ENCODE results near the gene CFTR. TPM values are rescaled to one million over a fixed set of nuclear protein-coding genes. Genes with fewer than 3 reads are reported as not detected.
"Not testable (repeated sequence)": the region's sequence is repeated elsewhere in the genome, so short reads cannot be mapped to it uniquely, and the experiment has no call there.

The CFTR gene
- total and polyA plus RNA-seq, 2 donors, result 0.28 to 0.34 TPM

- Histone ChIP-seq H3K27ac (ENCODE audit: low read depth in 1 of 2, low read length in 1 of 2) (no peak overlapping the region), H3K4me3 (ENCODE audit: low read length in 2 of 2) (no peak overlapping the region), H3K27me3 (ENCODE audit: control insufficient read depth in 2 of 2, insufficient read depth in 1 of 2, low read length in 1 of 2) (no peaks in the 10 kb centered on the region), H3K4me1 (ENCODE audit: control insufficient read depth in 2 of 2, insufficient read depth in 2 of 2, low read length in 2 of 2) (no peaks in the 10 kb centered on the region), H3K9me3 (ENCODE audit: control insufficient read depth in 2 of 2, insufficient read depth in 1 of 2, low read length in 1 of 2) (no peaks in the 10 kb centered on the region), H3K36me3 (ENCODE audit: control insufficient read depth in 2 of 2, insufficient read depth in 2 of 2, low read length in 1 of 2) (no peaks in the 10 kb centered on the region)
- no peak for DNase-seq (ENCODE audit: low read depth in 6 of 9, low spot score in 9 of 9)
- WGBS, result 96% methylated on average over 2 of the region's 2 CpGs
Measured at GRCh38 chr7:117489430-117489829, 9.6 kb downstream of the CFTR start.

GRCh38 chr7:117489911-117490310, 10.1 kb downstream of the CFTR start:
- Histone ChIP-seq H3K27me3 (ENCODE audit: control insufficient read depth in 2 of 2, insufficient read depth in 1 of 2, low read length in 1 of 2) (no peaks in the 10 kb centered on the region), H3K36me3 (ENCODE audit: control insufficient read depth in 2 of 2, insufficient read depth in 2 of 2, low read length in 1 of 2) (no peaks in the 10 kb centered on the region), H3K27ac (ENCODE audit: low read depth in 1 of 2, low read length in 1 of 2) (no peak overlapping the region), H3K4me1 (ENCODE audit: control insufficient read depth in 2 of 2, insufficient read depth in 2 of 2, low read length in 2 of 2) (no peaks in the 10 kb centered on the region), H3K4me3 (ENCODE audit: low read length in 2 of 2) (no peak overlapping the region), H3K9me3 (ENCODE audit: control insufficient read depth in 2 of 2, insufficient read depth in 1 of 2, low read length in 1 of 2) (no peaks in the 10 kb centered on the region)
- 95% methylated on average over 1 of the region's 1 CpG for WGBS
- DNase-seq (ENCODE audit: low read depth in 6 of 9, low spot score in 9 of 9), result no peak

- Histone ChIP-seq H3K36me3 (ENCODE audit: control insufficient read depth in 2 of 2, insufficient read depth in 2 of 2, low read length in 1 of 2) (no peaks in the 10 kb centered on the region), H3K27ac (ENCODE audit: low read depth in 1 of 2, low read length in 1 of 2) (no peak overlapping the region), H3K27me3 (ENCODE audit: control insufficient read depth in 2 of 2, insufficient read depth in 1 of 2, low read length in 1 of 2) (no peaks in the 10 kb centered on the region), H3K9me3 (ENCODE audit: control insufficient read depth in 2 of 2, insufficient read depth in 1 of 2, low read length in 1 of 2) (no peaks in the 10 kb centered on the region), H3K4me1 (ENCODE audit: control insufficient read depth in 2 of 2, insufficient read depth in 2 of 2, low read length in 2 of 2) (no peaks in the 10 kb centered on the region), H3K4me3 (ENCODE audit: low read length in 2 of 2) (no peak overlapping the region)
- WGBS, result 6% methylated on average over 2 of the region's 2 CpGs
- no peak for DNase-seq (ENCODE audit: low read depth in 6 of 9, low spot score in 9 of 9)
Measured at GRCh38 chr7:117492649-117493048, 12.8 kb downstream of the CFTR start.

GRCh38 chr7:117493460-117493859, 13.6 kb downstream of the CFTR start:
- Histone ChIP-seq H3K4me3 (ENCODE audit: low read length in 2 of 2) (no peak overlapping the region), H3K4me1 (ENCODE audit: control insufficient read depth in 2 of 2, insufficient read depth in 2 of 2, low read length in 2 of 2) (no peaks in the 10 kb centered on the region), H3K36me3 (ENCODE audit: control insufficient read depth in 2 of 2, insufficient read depth in 2 of 2, low read length in 1 of 2) (no peaks in the 10 kb centered on the region), H3K27ac (ENCODE audit: low read depth in 1 of 2, low read length in 1 of 2) (no peak overlapping the region), H3K27me3 (ENCODE audit: control insufficient read depth in 2 of 2, insufficient read depth in 1 of 2, low read length in 1 of 2) (no peaks in the 10 kb centered on the region), H3K9me3 (ENCODE audit: control insufficient read depth in 2 of 2, insufficient read depth in 1 of 2, low read length in 1 of 2) (no peaks in the 10 kb centered on the region)
- 94% methylated on average over 2 of the region's 2 CpGs for WGBS
- no peak for DNase-seq (ENCODE audit: low read depth in 6 of 9, low spot score in 9 of 9)

GRCh38 chr7:117495308-117495707, 15.5 kb downstream of the CFTR start:
- Histone ChIP-seq H3K27ac (ENCODE audit: low read depth in 1 of 2, low read length in 1 of 2) (no peak overlapping the region), H3K9me3 (ENCODE audit: control insufficient read depth in 2 of 2, insufficient read depth in 1 of 2, low read length in 1 of 2) (no peaks in the 10 kb centered on the region)

GRCh38 chr7:117502331-117502730, 22.5 kb downstream of the CFTR start:
- WGBS, result 81% methylated on average over 3 of the region's 3 CpGs
- no peak overlapping the region for H3K27ac ChIP-seq (ENCODE audit: low read depth in 1 of 2, low read length in 1 of 2)
- H3K4me1 ChIP-seq (ENCODE audit: control insufficient read depth in 2 of 2, insufficient read depth in 2 of 2, low read length in 2 of 2), result no peaks in the 10 kb centered on the region
- H3K9me3 ChIP-seq (ENCODE audit: control insufficient read depth in 2 of 2, insufficient read depth in 1 of 2, low read length in 1 of 2), result no peaks in the 10 kb centered on the region
- no peaks in the 10 kb centered on the region for H3K36me3 ChIP-seq (ENCODE audit: control insufficient read depth in 2 of 2, insufficient read depth in 2 of 2, low read length in 1 of 2)
- DNase-seq (ENCODE audit: low read depth in 6 of 9, low spot score in 9 of 9), result no peak
- no peaks in the 10 kb centered on the region for H3K27me3 ChIP-seq (ENCODE audit: control insufficient read depth in 2 of 2, insufficient read depth in 1 of 2, low read length in 1 of 2)
- no peak overlapping the region for H3K4me3 ChIP-seq (ENCODE audit: low read length in 2 of 2)

More at GRCh38 chr7:117495308-117495707, 15.5 kb downstream of the CFTR start:
- DNase-seq (ENCODE audit: low read depth in 6 of 9, low spot score in 9 of 9), result no peak
- 85% methylated on average over 1 of the region's 1 CpG for WGBS
- no peak overlapping the region for H3K4me3 ChIP-seq (ENCODE audit: low read length in 2 of 2)
- no peaks in the 10 kb centered on the region for H3K4me1 ChIP-seq (ENCODE audit: control insufficient read depth in 2 of 2, insufficient read depth in 2 of 2, low read length in 2 of 2)
- no peaks in the 10 kb centered on the region for H3K36me3 ChIP-seq (ENCODE audit: control insufficient read depth in 2 of 2, insufficient read depth in 2 of 2, low read length in 1 of 2)
- H3K27me3 ChIP-seq (ENCODE audit: control insufficient read depth in 2 of 2, insufficient read depth in 1 of 2, low read length in 1 of 2), result no peaks in the 10 kb centered on the region

- no peaks in the 10 kb centered on the region for H3K9me3 ChIP-seq (ENCODE audit: control insufficient read depth in 2 of 2, insufficient read depth in 1 of 2, low read length in 1 of 2)
- no peak overlapping the region for H3K4me3 ChIP-seq (ENCODE audit: low read length in 2 of 2)
- H3K4me1 ChIP-seq (ENCODE audit: control insufficient read depth in 2 of 2, insufficient read depth in 2 of 2, low read length in 2 of 2), result no peaks in the 10 kb centered on the region
- no peaks in the 10 kb centered on the region for H3K27me3 ChIP-seq (ENCODE audit: control insufficient read depth in 2 of 2, insufficient read depth in 1 of 2, low read length in 1 of 2)
- H3K36me3 ChIP-seq (ENCODE audit: control insufficient read depth in 2 of 2, insufficient read depth in 2 of 2, low read length in 1 of 2), result no peaks in the 10 kb centered on the region
- DNase-seq (ENCODE audit: low read depth in 6 of 9, low spot score in 9 of 9), result no peak
- H3K27ac ChIP-seq (ENCODE audit: low read depth in 1 of 2, low read length in 1 of 2), result no peak overlapping the region
- 85% methylated on average over 3 of the region's 3 CpGs for WGBS
Measured at GRCh38 chr7:117505238-117505637, 25.4 kb downstream of the CFTR start.

GRCh38 chr7:117508676-117509075, 28.9 kb downstream of the CFTR start:
- no peak for DNase-seq (ENCODE audit: low read depth in 6 of 9, low spot score in 9 of 9)

GRCh38 chr7:117517194-117517593, 37.4 kb downstream of the CFTR start:
- not testable (repeated sequence) for H3K27me3 ChIP-seq (ENCODE audit: control insufficient read depth in 2 of 2, insufficient read depth in 1 of 2, low read length in 1 of 2)

More at GRCh38 chr7:117508676-117509075, 28.9 kb downstream of the CFTR start:
- no peaks in the 10 kb centered on the region for H3K27me3 ChIP-seq (ENCODE audit: control insufficient read depth in 2 of 2, insufficient read depth in 1 of 2, low read length in 1 of 2)
- WGBS, result 94% methylated on average over 1 of the region's 1 CpG
- no peaks in the 10 kb centered on the region for H3K4me1 ChIP-seq (ENCODE audit: control insufficient read depth in 2 of 2, insufficient read depth in 2 of 2, low read length in 2 of 2)
- no peaks in the 10 kb centered on the region for H3K36me3 ChIP-seq (ENCODE audit: control insufficient read depth in 2 of 2, insufficient read depth in 2 of 2, low read length in 1 of 2)
- no peak overlapping the region for H3K4me3 ChIP-seq (ENCODE audit: low read length in 2 of 2)
- H3K27ac ChIP-seq (ENCODE audit: low read depth in 1 of 2, low read length in 1 of 2), result no peak overlapping the region
- no peaks in the 10 kb centered on the region for H3K9me3 ChIP-seq (ENCODE audit: control insufficient read depth in 2 of 2, insufficient read depth in 1 of 2, low read length in 1 of 2)

GRCh38 chr7:117530390-117530789, 50.6 kb downstream of the CFTR start:
- Histone ChIP-seq H3K4me1 (ENCODE audit: control insufficient read depth in 2 of 2, insufficient read depth in 2 of 2, low read length in 2 of 2) (no peaks in the 10 kb centered on the region), H3K9me3 (ENCODE audit: control insufficient read depth in 2 of 2, insufficient read depth in 1 of 2, low read length in 1 of 2) (no peaks in the 10 kb centered on the region), H3K36me3 (ENCODE audit: control insufficient read depth in 2 of 2, insufficient read depth in 2 of 2, low read length in 1 of 2) (no peaks in the 10 kb centered on the region), H3K4me3 (ENCODE audit: low read length in 2 of 2) (no peak overlapping the region), H3K27me3 (ENCODE audit: control insufficient read depth in 2 of 2, insufficient read depth in 1 of 2, low read length in 1 of 2) (no peaks in the 10 kb centered on the region), H3K27ac (ENCODE audit: low read depth in 1 of 2, low read length in 1 of 2) (no peak overlapping the region)
- DNase-seq (ENCODE audit: low read depth in 6 of 9, low spot score in 9 of 9), result no peak

More at GRCh38 chr7:117517194-117517593, 37.4 kb downstream of the CFTR start:
- WGBS, result 95% methylated on average over 1 of the region's 1 CpG
- H3K9me3 ChIP-seq (ENCODE audit: control insufficient read depth in 2 of 2, insufficient read depth in 1 of 2, low read length in 1 of 2); H3K36me3 ChIP-seq (ENCODE audit: control insufficient read depth in 2 of 2, insufficient read depth in 2 of 2, low read length in 1 of 2); H3K27ac ChIP-seq (ENCODE audit: low read depth in 1 of 2, low read length in 1 of 2); H3K4me1 ChIP-seq (ENCODE audit: control insufficient read depth in 2 of 2, insufficient read depth in 2 of 2, low read length in 2 of 2); DNase-seq (ENCODE audit: low read depth in 6 of 9, low spot score in 9 of 9); H3K4me3 ChIP-seq (ENCODE audit: low read length in 2 of 2): not testable (repeated sequence)

Data from thymus (tissue), 11 donors.